A549 (cell line): ENCODE data around the gene TOB1. TPM values are rescaled to one million over a fixed set of nuclear protein-coding genes. Genes with fewer than 3 reads are reported as not detected.

ENCODE experiments used
- ATAC-seq, 2 experiments: fragments of 200-7000 bp in 1 of 2; fragments of >200 bp in 1 of 2; cut with Nextera tagmentation in 1 of 2; cut with Tn5 transposase in 1 of 2; 3 replicates each; pipeline versions ENCODE4 v1.8.0 to v1.9.1; 2018 to 2020; ENCODE audit warnings: mild to moderate bottlenecking in 1 of 2, moderate library complexity in 1 of 2
- CTCF ChIA-PET: fragments of 300-600 bp; sonication (Branson Sonifier 250); formaldehyde crosslinking; extraction: SDS; loops from one replicate; lab custom pipeline; 2021; ENCODE audit warnings: antibody characterized with exemption, inconsistent platforms; lab: Yijun Ruan, JAX
- POLR2A ChIA-PET: fragments of 350-600 bp; formaldehyde crosslinking; extraction: SDS; loops from one replicate; lab custom pipeline; 2021; ENCODE audit warnings: antibody characterized with exemption, inconsistent platforms; lab: Yijun Ruan, JAX
- DNase-seq, 2 experiments: peaks; one replicate each; pipeline versions ENCODE4 v3.0.0 to v3.0.0-alpha.2; 2011 to 2016; ENCODE audit warnings: low read depth in 1 of 2, low spot score in 1 of 2
- FAIRE-seq: peaks from 2 replicates; lab custom pipeline; 2011; peaks lifted over from hg19 to GRCh38; lab: Jason Lieb, UNC
- H3K27ac ChIP-seq, 2 experiments: fragments of >200 bp; sonication (Bioruptor Twin); formaldehyde crosslinking; 3 replicates each; pipeline ENCODE4 v1.5.1; 2016 to 2017
- H3K4me1 ChIP-seq: fragments of >200 bp; sonication (Bioruptor Twin); formaldehyde crosslinking; 3 replicates; pipeline ENCODE4 v1.6.1; 2016
- H3K4me2 ChIP-seq: fragments of >200 bp; sonication (Bioruptor Twin); formaldehyde crosslinking; 3 replicates; pipeline ENCODE4 v1.6.1; 2016
- H3K4me3 ChIP-seq: fragments of >200 bp; sonication (Bioruptor Twin); formaldehyde crosslinking; 3 replicates; pipeline ENCODE4 v1.5.1; 2016
- H3K9me3 ChIP-seq: fragments of >200 bp; sonication (Bioruptor Twin); formaldehyde crosslinking; 3 replicates; pipeline ENCODE4 v1.6.1; 2016
- BHLHE40 ChIP-seq: IDR thresholded peaks from 2 replicates; pipeline ENCODE4 v1.6.1; 2012; ENCODE audit warnings: low read depth, low read length, inconsistent platforms
- CBX2 ChIP-seq: fragments of 200-600 bp; sonication (generic); IDR thresholded peaks from 2 replicates; pipeline ENCODE4 v1.6.1; 2016; ENCODE audit warnings: low read depth, mild to moderate bottlenecking, borderline replicate concordance
- CEBPB ChIP-seq, 2 experiments: fragments of >200 bp in 1 of 2; sonication (Bioruptor Twin) in 1 of 2; formaldehyde crosslinking in 1 of 2; IDR thresholded peaks; 2 replicates each; pipeline ENCODE4 v1.6.1; 2012 to 2016
- CHD2 ChIP-seq: fragments of 150-350 bp; IDR thresholded peaks from 2 replicates; pipeline ENCODE4 v1.6.1; 2014; ENCODE audit warnings: low read length; ENCODE audit not compliant: partially characterized antibody
- EHF ChIP-seq: fragments of 250-450 bp; sonication (Bioruptor Pico); IDR thresholded peaks from 2 replicates; pipeline ENCODE4 v1.5.0; 2020; ENCODE audit warnings: mild to moderate bottlenecking
- EHMT2 ChIP-seq: fragments of 200-600 bp; sonication (generic); IDR thresholded peaks from 2 replicates; pipeline ENCODE4 v1.6.1; 2016; ENCODE audit warnings: antibody characterized with exemption, low read depth, mild to moderate bottlenecking, moderate library complexity
- ESRRA ChIP-seq: fragments of 150-350 bp; IDR thresholded peaks from 2 replicates; pipeline ENCODE4 v1.6.1; 2014; ENCODE audit warnings: mild to moderate bottlenecking, low read length, borderline replicate concordance
- FOSL2 ChIP-seq, 2 experiments: fragments of 450-650 bp in 1 of 2; fragments of >200 bp in 1 of 2; sonication (Bioruptor Twin) in 1 of 2; formaldehyde crosslinking; IDR thresholded peaks; 2 replicates each; pipeline versions ENCODE4 v1.5.0 to v1.6.1; 2016 to 2020; ENCODE audit warnings: mild to moderate bottlenecking in 1 of 2, moderate library complexity in 1 of 2
- HOXB13 ChIP-seq: fragments of 250-450 bp; sonication (Bioruptor Pico); IDR thresholded peaks from 2 replicates; pipeline ENCODE4 v1.5.0; 2020; ENCODE audit warnings: low read depth, mild to moderate bottlenecking, moderate library complexity
- HOXB5 ChIP-seq: fragments of 250-450 bp; sonication (Bioruptor Pico); IDR thresholded peaks from 2 replicates; pipeline ENCODE4 v1.5.0; 2020; ENCODE audit warnings: mild to moderate bottlenecking, moderate library complexity
- KDM5A ChIP-seq: fragments of 200-600 bp; sonication (generic); IDR thresholded peaks from 2 replicates; pipeline ENCODE4 v1.6.1; 2016; ENCODE audit warnings: antibody characterized with exemption, mild to moderate bottlenecking
- MAFK ChIP-seq: fragments of 450-650 bp; IDR thresholded peaks from 2 replicates; pipeline ENCODE4 v1.6.1; 2014; ENCODE audit not compliant: partially characterized antibody
- MAZ ChIP-seq: fragments of 150-350 bp; IDR thresholded peaks from 2 replicates; pipeline ENCODE4 v1.6.1; 2014; ENCODE audit warnings: antibody characterized with exemption, low read depth, low read length, borderline replicate concordance
- NPAS2 ChIP-seq: fragments of 250-450 bp; sonication (Bioruptor Pico); IDR thresholded peaks from 2 replicates; pipeline ENCODE4 v1.8.0; 2022; ENCODE audit warnings: mild to moderate bottlenecking, moderate library complexity, borderline replicate concordance
- NR3C1 ChIP-seq: fragments of >200 bp; sonication (Bioruptor Twin); formaldehyde crosslinking; IDR thresholded peaks from 3 replicates; pipeline ENCODE4 v1.6.1; 2017
- PHF8 ChIP-seq: fragments of 200-600 bp; sonication (generic); IDR thresholded peaks from 2 replicates; pipeline ENCODE4 v1.6.1; 2016; ENCODE audit warnings: low read depth, mild to moderate bottlenecking, antibody characterized with exemption, moderate library complexity, borderline replicate concordance
- POLR2AphosphoS2 ChIP-seq: conservative IDR thresholded peaks from 2 replicates; pipeline ENCODE4 v1.6.1; 2012; ENCODE audit warnings: low read length, improper control_type of control experiment, inconsistent platforms
- RCOR1 ChIP-seq: fragments of 150-350 bp; IDR thresholded peaks from 2 replicates; pipeline ENCODE4 v1.6.1; 2014; ENCODE audit warnings: antibody characterized with exemption, low read length, low read depth
- RFX5 ChIP-seq: fragments of 450-650 bp; IDR thresholded peaks from 2 replicates; pipeline ENCODE4 v1.7.1; 2014; ENCODE audit warnings: antibody characterized with exemption, mild to moderate bottlenecking, moderate library complexity
- RNF2 ChIP-seq: fragments of 200-600 bp; sonication (generic); IDR thresholded peaks from 2 replicates; pipeline ENCODE4 v1.6.1; 2016; ENCODE audit warnings: low read depth, mild to moderate bottlenecking, antibody characterized with exemption, moderate library complexity, borderline replicate concordance
- SMC3 ChIP-seq: fragments of >200 bp; sonication (Bioruptor Twin); formaldehyde crosslinking; IDR thresholded peaks from 3 replicates; pipeline ENCODE4 v1.6.1; 2018; ENCODE audit warnings: inconsistent platforms
- TP53 ChIP-seq: fragments of 250-450 bp; sonication (Bioruptor Pico); IDR thresholded peaks from 2 replicates; pipeline ENCODE4 v1.5.0; 2021; ENCODE audit warnings: mild to moderate bottlenecking, moderate library complexity
- ZC3H11A ChIP-seq: fragments of 450-650 bp; IDR thresholded peaks from 2 replicates; pipeline ENCODE4 v1.6.1; 2014; ENCODE audit warnings: antibody characterized with exemption, mild to moderate bottlenecking
- WGBS: methylation state at CpG from one replicate; pipeline ENCODE4 v1.1.6; 2017; ENCODE audit errors: missing lambda C conversion rate; 5-methylcytosine and 5-hydroxymethylcytosine counted together
- polyA plus RNA-seq, 4 experiments: library from polyadenylated mRNA; depleted of rRNA in 3 of 4; stranded (reverse); fragments of >200 nt; fragmentation: RNase III in 1 of 4; extraction: RNeasy Plus Mini Kit Qiagen cat#74134 plus additional on column Dnase treatment in 1 of 4; gene quantifications; 2 replicates in 3 of 4; 3 replicates in 1 of 4; pipeline ENCODE4 v1.2.3, GENCODE V29; 2011 to 2017
- TF ChIP-seq, protein P1 (sequence below): fragments of 250-450 bp; sonication (Bioruptor Pico); IDR thresholded peaks from 2 replicates; pipeline ENCODE4 v1.5.0; 2020; ENCODE audit warnings: low read depth, mild to moderate bottlenecking, moderate library complexity
- TF ChIP-seq, protein P2 (sequence below): IDR thresholded peaks from 2 replicates; pipeline ENCODE4 v1.6.1; 2012
- TF ChIP-seq, protein P3 (sequence below): fragments of >200 bp; sonication (Bioruptor Twin); formaldehyde crosslinking; IDR thresholded peaks from 3 replicates; pipeline ENCODE4 v1.6.1; 2016
- TF ChIP-seq, protein P4 (sequence below): IDR thresholded peaks from 2 replicates; pipeline ENCODE4 v1.6.1; 2012

The TOB1 gene
- polyA plus RNA-seq, 2 of the 4 experiments (the other 2 are of a cell fraction), result 111 to 133 TPM

DNA sequence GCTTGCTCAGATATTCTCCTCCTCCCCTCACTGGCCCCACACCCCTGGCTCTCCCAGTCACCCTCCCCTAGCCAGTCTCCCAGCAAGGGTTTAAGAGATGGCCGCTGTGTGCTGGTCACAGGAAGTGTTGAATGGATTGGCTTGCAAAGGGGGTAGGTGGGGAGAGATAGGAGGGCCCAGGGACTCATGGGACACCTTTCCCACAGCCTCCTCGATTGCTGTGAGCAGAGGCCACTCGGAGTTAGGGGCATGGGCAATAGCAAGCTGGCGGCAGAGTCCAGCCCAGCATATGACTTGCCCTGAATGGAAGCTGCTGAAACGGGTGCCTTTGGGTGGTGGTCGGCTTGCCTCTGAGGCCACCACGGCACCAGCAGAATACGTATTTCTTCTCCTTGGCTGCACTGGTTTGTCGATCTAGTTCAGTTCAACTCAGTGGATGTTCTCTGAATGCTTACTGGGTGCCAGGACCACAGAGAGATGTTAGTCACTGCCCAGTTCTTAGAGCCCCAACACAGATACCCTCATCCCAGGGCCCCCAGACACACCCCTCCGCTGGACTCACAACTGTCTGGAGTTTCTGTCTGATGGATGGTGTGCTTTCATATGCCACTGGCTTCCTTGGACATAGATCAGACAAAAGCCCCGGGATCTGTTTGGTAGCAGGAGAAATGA lies 24.7 kb downstream of the TOB1 start (continued):
- TF ChIP-seq HOXB13 (no peak), NR3C1 (no peak), RFX5 (no peak), RNF2 (no peak)

DNA sequence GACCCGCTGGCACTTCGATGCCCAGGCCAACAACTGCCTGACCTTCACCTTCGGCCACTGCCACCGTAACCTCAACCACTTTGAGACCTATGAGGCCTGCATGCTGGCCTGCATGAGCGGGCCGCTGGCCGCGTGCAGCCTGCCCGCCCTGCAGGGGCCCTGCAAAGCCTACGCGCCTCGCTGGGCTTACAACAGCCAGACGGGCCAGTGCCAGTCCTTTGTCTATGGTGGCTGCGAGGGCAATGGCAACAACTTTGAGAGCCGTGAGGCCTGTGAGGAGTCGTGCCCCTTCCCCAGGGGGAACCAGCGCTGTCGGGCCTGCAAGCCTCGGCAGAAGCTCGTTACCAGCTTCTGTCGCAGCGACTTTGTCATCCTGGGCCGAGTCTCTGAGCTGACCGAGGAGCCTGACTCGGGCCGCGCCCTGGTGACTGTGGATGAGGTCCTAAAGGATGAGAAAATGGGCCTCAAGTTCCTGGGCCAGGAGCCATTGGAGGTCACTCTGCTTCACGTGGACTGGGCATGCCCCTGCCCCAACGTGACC lies 25.8 kb downstream of the TOB1 start:
- ATAC-seq, result no peak
- ChIA-PET POLR2A (no interaction called here), CTCF (interaction anchor here (0.8 to 31.4 kb wide), 19 partner anchors 9 to 358 kb away, joined by 3 to 1502 read pairs (median 15); partner anchors contain the start of gene SPATA20)
- H3K9me3 ChIP-seq, result no peaks in the 10 kb centered on the region
- no peak for DNase-seq
- peaks cover 9% of the 10 kb centered on the region for H3K4me1 ChIP-seq
- no peak for FAIRE-seq
- TF ChIP-seq KDM5A (no peak), SMC3 (no peak), PHF8 (no peak), POLR2AphosphoS2 (no peak), EHMT2 (no peak), MAFK (no peak), TP53 (no peak), CHD2 (no peak), CBX2 (no peak)
- TF ChIP-seq, protein P1, sequence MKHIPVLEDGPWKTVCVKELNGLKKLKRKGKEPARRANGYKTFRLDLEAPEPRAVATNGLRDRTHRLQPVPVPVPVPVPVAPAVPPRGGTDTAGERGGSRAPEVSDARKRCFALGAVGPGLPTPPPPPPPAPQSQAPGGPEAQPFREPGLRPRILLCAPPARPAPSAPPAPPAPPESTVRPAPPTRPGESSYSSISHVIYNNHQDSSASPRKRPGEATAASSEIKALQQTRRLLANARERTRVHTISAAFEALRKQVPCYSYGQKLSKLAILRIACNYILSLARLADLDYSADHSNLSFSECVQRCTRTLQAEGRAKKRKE (CRISPR knock-in tag), result no peak
- TF ChIP-seq, protein P2, sequence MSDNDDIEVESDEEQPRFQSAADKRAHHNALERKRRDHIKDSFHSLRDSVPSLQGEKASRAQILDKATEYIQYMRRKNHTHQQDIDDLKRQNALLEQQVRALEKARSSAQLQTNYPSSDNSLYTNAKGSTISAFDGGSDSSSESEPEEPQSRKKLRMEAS, result no peak
- no peak overlapping the region for H3K4me2 ChIP-seq
- no peak overlapping the region for H3K4me3 ChIP-seq
- no peak overlapping the region for H3K27ac ChIP-seq
- WGBS, result 79% methylated on average over 29 of the region's 29 CpGs

DNA sequence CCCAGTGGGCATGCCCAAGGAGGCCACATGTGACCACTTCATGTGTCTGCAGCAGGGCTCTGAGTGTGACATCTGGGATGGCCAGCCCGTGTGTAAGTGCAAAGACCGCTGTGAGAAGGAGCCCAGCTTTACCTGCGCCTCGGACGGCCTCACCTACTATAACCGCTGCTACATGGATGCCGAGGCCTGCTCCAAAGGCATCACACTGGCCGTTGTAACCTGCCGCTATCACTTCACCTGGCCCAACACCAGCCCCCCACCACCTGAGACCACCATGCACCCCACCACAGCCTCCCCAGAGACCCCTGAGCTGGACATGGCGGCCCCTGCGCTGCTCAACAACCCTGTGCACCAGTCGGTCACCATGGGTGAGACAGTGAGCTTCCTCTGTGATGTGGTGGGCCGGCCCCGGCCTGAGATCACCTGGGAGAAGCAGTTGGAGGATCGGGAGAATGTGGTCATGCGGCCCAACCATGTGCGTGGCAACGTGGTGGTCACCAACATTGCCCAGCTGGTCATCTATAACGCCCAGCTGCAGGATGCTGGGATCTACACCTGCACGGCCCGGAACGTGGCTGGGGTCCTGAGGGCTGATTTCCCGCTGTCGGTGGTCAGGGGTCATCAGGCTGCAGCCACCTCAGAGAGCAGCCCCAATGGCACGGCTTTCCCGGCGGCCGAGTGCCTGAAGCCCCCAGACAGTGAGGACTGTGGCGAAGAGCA lies 26.4 kb downstream of the TOB1 start:
- POLR2A ChIA-PET, result no interaction called here
- TF ChIP-seq, protein P2, result no peak
- TF ChIP-seq NPAS2 (no peak), CBX2 (no peak), ZC3H11A (no peak), TP53 (no peak), BHLHE40 (no peak), MAZ (no peak), RCOR1 (no peak), CEBPB (IDR thresholded peaks at IDR 0.05) (no peak), EHF (CRISPR knock-in tag) (no peak), FOSL2 (IDR thresholded peaks at IDR 0.05) (no peak), FOSL2 (CRISPR knock-in tag; IDR thresholded peaks at IDR 0.05) (no peak), SMC3 (no peak), ESRRA (no peak), EHMT2 (no peak), HOXB5 (CRISPR knock-in tag) (no peak), PHF8 (no peak)
- TF ChIP-seq, protein P3, sequence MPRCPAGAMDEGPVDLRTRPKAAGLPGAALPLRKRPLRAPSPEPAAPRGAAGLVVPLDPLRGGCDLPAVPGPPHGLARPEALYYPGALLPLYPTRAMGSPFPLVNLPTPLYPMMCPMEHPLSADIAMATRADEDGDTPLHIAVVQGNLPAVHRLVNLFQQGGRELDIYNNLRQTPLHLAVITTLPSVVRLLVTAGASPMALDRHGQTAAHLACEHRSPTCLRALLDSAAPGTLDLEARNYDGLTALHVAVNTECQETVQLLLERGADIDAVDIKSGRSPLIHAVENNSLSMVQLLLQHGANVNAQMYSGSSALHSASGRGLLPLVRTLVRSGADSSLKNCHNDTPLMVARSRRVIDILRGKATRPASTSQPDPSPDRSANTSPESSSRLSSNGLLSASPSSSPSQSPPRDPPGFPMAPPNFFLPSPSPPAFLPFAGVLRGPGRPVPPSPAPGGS, result no peak
- TF ChIP-seq, protein P1 (CRISPR knock-in tag), result no peak
- TF ChIP-seq, protein P4, sequence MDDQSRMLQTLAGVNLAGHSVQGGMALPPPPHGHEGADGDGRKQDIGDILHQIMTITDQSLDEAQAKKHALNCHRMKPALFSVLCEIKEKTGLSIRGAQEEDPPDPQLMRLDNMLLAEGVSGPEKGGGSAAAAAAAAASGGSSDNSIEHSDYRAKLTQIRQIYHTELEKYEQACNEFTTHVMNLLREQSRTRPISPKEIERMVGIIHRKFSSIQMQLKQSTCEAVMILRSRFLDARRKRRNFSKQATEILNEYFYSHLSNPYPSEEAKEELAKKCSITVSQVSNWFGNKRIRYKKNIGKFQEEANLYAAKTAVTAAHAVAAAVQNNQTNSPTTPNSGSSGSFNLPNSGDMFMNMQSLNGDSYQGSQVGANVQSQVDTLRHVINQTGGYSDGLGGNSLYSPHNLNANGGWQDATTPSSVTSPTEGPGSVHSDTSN, result no peak

More for the DNA sequence above, 26.4 kb downstream of the TOB1 start:
- H3K9me3 ChIP-seq, result no peaks in the 10 kb centered on the region
- H3K4me1 ChIP-seq, result 0 out of 3 replicates have a peak, but pooled peaks cover 4% of the 10 kb centered on the region
- 84% methylated on average over 21 of the region's 29 CpGs for WGBS
- CTCF ChIA-PET, result interaction anchor here (1.2 to 31.4 kb wide), 8 partner anchors 9 to 292 kb away, joined by 3 to 1502 read pairs (median 102); partner anchors contain the start of gene SPATA20
- ATAC-seq (no peak), FAIRE-seq (no peak), DNase-seq (no peak)
- H3K27ac ChIP-seq, result no peak overlapping the region
- no peak overlapping the region for H3K4me3 ChIP-seq
- no peak overlapping the region for H3K4me2 ChIP-seq
